Measurements from ENCODE around the gene SERPINA4. TPM values are rescaled to one million over a fixed set of nuclear protein-coding genes. Genes with fewer than 3 reads are reported as not detected.

The SERPINA4 gene
- total and polyA plus RNA-seq, 9 of the 15 experiments (the other 6 are each of a cell fraction or from before 2014, with no cell fraction given) = not detected

DNA sequence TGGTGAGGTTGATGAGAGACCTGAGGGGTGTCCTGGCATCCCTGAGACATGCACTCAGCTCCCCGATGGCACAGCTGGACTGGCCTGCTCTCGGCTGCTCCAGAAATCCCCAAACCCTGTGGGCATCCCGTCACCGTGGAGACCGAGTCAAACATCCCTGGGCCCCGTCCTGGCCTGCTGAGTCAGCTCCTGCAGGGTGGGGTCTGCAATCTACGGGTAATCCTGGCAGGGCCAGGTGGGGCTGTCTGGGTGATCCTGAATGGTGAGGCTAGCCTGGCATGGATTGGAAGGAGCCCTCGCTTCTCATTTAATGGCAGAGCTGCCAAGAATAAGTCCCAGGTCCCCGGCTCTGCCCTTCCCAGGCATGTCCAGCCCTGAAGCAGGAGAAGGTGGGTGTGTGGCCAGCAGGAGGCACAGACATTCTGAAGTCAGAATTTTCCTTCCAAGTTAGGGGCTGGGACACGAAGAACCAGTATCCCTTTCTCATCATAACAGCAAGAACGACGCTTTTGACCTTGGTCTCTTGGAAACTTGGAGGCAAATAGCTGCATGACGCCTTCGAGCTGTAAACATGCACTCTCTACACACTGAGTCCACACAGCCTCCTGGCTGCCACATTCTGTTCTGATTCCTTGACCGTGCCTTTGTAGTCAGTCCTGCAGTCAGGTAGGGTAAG lies 17.7 kb upstream of the SERPINA4 start:
- Histone ChIP-seq H3K27me3 (ENCODE audit: control insufficient read depth in 2 of 2, insufficient read depth in 2 of 2, low read length in 2 of 2) (peaks cover 0 to 6% of the 10 kb centered on the region in 2 experiments; a peak in 2 of 5 replicates), H3K4me2 (ENCODE audit: insufficient read depth, low read length) (no peak overlapping the region), H3K79me2 (ENCODE audit: control insufficient read depth, insufficient read depth, low read length) (no peaks in the 10 kb centered on the region), H3K27ac (ENCODE audit: extremely low read depth, low read depth, low read length) (no peak overlapping the region), H2AFZ (ENCODE audit: low read depth, low read length) (no peak overlapping the region), H3K9me1 (ENCODE audit: control insufficient read depth, insufficient read depth, low read length) (no peaks in the 10 kb centered on the region), H3K4me3 (no peak overlapping the region), H3K9me3 (replicated peaks; ENCODE audit: control insufficient read depth, insufficient read depth, low read depth, low read length) (no peaks in the 10 kb centered on the region), H3K36me3 (ENCODE audit: control insufficient read depth, insufficient read depth, low read length) (no peaks in the 10 kb centered on the region), H3K9ac (ENCODE audit: insufficient read depth in 1 of 2, low read depth in 2 of 2, low read length in 2 of 2) (no peak overlapping the region; a peak in 1 of 4 replicates), H4K20me1 (replicated peaks; ENCODE audit: control insufficient read depth, insufficient read depth, low read length) (no peaks in the 10 kb centered on the region), H3K4me1 (replicated peaks in 1 of 2; ENCODE audit: control insufficient read depth in 2 of 2, insufficient read depth in 2 of 2, low read length in 2 of 2) (no peaks in the 10 kb centered on the region)
- ChIA-PET CTCF (ENCODE audit: low intra/inter-chr PET ratio) (no interaction called here), POLR2A (interaction anchor here (0.8 kb wide), 1 partner anchor 8 kb away, joined by 3 read pairs; no protein-coding TSS in a partner anchor)
- no peak for FAIRE-seq
- BruUV-seq (replicated peaks) = no TSS peak
- in situ Hi-C loops (cut with MboI) = no loop called here
- DNase-seq (ENCODE audit: extremely low read depth in 1 of 4, low spot score in 3 of 4) = no peak
- 0% methylated on average over 12 of the region's 15 CpGs for WGBS (ENCODE audit: insufficient coverage, low coverage, missing lambda C conversion rate)
- intact Hi-C loops (cut with micrococcal nuclease) = no loop called here
- no peak for ATAC-seq
- TF ChIP-seq, protein P1, sequence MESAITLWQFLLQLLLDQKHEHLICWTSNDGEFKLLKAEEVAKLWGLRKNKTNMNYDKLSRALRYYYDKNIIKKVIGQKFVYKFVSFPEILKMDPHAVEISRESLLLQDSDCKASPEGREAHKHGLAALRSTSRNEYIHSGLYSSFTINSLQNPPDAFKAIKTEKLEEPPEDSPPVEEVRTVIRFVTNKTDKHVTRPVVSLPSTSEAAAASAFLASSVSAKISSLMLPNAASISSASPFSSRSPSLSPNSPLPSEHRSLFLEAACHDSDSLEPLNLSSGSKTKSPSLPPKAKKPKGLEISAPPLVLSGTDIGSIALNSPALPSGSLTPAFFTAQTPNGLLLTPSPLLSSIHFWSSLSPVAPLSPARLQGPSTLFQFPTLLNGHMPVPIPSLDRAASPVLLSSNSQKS (CRISPR knock-in tag; IDR thresholded peaks at IDR 0.05) = no peak
- TF ChIP-seq ZNF184 (CRISPR knock-in tag; IDR thresholded peaks at IDR 0.05) (no peak), SMARCB1 (IDR thresholded peaks at IDR 0.05; ENCODE audit: insufficient read length, low read depth) (no peak), ZKSCAN8 (CRISPR knock-in tag; IDR thresholded peaks at IDR 0.05) (no peak), MTF1 (CRISPR knock-in tag; IDR thresholded peaks at IDR 0.05; ENCODE audit: borderline replicate concordance) (no peak), MXI1 (IDR thresholded peaks at IDR 0.05; ENCODE audit: low read depth, low read length) (no peak), THRAP3 (IDR thresholded peaks at IDR 0.05; ENCODE audit: borderline replicate concordance) (no peak), HLTF (IDR thresholded peaks at IDR 0.05) (no peak), ZC3H8 (IDR thresholded peaks at IDR 0.05) (no peak)
- TF ChIP-seq, protein P2, sequence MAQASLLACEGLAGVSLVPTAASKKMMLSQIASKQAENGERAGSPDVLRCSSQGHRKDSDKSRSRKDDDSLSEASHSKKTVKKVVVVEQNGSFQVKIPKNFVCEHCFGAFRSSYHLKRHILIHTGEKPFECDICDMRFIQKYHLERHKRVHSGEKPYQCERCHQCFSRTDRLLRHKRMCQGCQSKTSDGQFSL (CRISPR knock-in tag; IDR thresholded peaks at IDR 0.05) = no peak
- TF ChIP-seq, protein P2 (tag; IDR thresholded peaks at IDR 0.05) = no peak
